B cell (primary cell): Measurements from ENCODE around the gene ADAMTSL5. TPM values are rescaled to one million over a fixed set of nuclear protein-coding genes. Genes with fewer than 3 reads are reported as not detected.
"Not testable (repeated sequence)": the region's sequence is repeated elsewhere in the genome, so short reads cannot be mapped to it uniquely, and the experiment has no call there.

ENCODE experiments used
- ATAC-seq: fragments of 200-7000 bp; cut with Tn5 transposase; one replicate; pipeline ENCODE4 v1.10.0; 2021; ENCODE audit warnings: low read depth, mild to moderate bottlenecking, moderate number of reproducible peaks, moderate library complexity
- CTCF ChIA-PET: fragments of 350-600 bp; sonication (Branson Sonifier 250); formaldehyde crosslinking; loops from one replicate; lab custom pipeline; 2021; ENCODE audit warnings: antibody characterized with exemption, inconsistent platforms; lab: Charles Lee
- POLR2A ChIA-PET: fragments of 350-600 bp; sonication (Branson Sonifier 250); formaldehyde crosslinking; loops from one replicate; lab custom pipeline; 2021; ENCODE audit warnings: antibody characterized with exemption; lab: Charles Lee
- DNase-seq: peaks from one replicate; pipeline ENCODE4 v3.0.0; 2013
- H2AFZ ChIP-seq: 2 replicates; pipeline ENCODE4 v1.6.1; 2012; ENCODE audit warnings: mild to moderate bottlenecking, low read depth, low read length; ENCODE audit not compliant: insufficient read depth, poor library complexity, severe bottlenecking
- H3K27ac ChIP-seq, 2 donors: 1 replicate in 1 of 2; 2 replicates in 1 of 2; pipeline ENCODE4 v1.5.1; 2012 to 2013; ENCODE audit warnings: low read length in 2 of 2, mild to moderate bottlenecking in 2 of 2, moderate library complexity in 1 of 2
- H3K27me3 ChIP-seq, 4 experiments: fragments of 200-600 bp in 1 of 4; sonication (generic) in 1 of 4; replicated peaks in 1 of 4; 1 replicate in 2 of 4; 2 replicates in 2 of 4; pipeline versions ENCODE4 v1.6.1 to v1.7.0; 2013 to 2016; ENCODE audit warnings: low read length in 3 of 4, mild to moderate bottlenecking in 2 of 4, mixed read lengths in 1 of 4, moderate library complexity in 1 of 4; ENCODE audit not compliant: insufficient read depth in 4 of 4, control insufficient read depth in 3 of 4; ENCODE audit errors: control extremely low read depth in 1 of 4
- H3K36me3 ChIP-seq, 2 experiments: replicated peaks in 1 of 2; 1 replicate in 1 of 2; 2 replicates in 1 of 2; pipeline versions ENCODE4 v1.6.1 to v1.7.1; 2013; ENCODE audit warnings: low read length in 1 of 2; ENCODE audit not compliant: insufficient read depth in 2 of 2, control insufficient read depth in 1 of 2; ENCODE audit errors: control extremely low read depth in 1 of 2, extremely low read depth in 1 of 2
- H3K4me1 ChIP-seq, 2 donors: fragments of 200-600 bp in 1 of 2; sonication (generic) in 1 of 2; 1 replicate in 1 of 2; 2 replicates in 1 of 2; pipeline versions ENCODE4 v1.5.1 to v1.6.1; 2013 to 2017; ENCODE audit warnings: low read length in 2 of 2; ENCODE audit not compliant: control insufficient read depth in 2 of 2, insufficient read depth in 2 of 2
- H3K4me2 ChIP-seq: replicated peaks from 2 replicates; pipeline ENCODE3; 2012; ENCODE audit warnings: mild to moderate bottlenecking, low read depth, low read length; ENCODE audit not compliant: poor library complexity, severe bottlenecking
- H3K4me3 ChIP-seq, 5 experiments: fragments of 200-600 bp in 1 of 5; sonication (generic) in 1 of 5; 1 replicate in 3 of 5; 2 replicates in 2 of 5; pipeline versions ENCODE4 v1.5.1 to v1.7.0; 2011 to 2016; ENCODE audit warnings: low read length in 4 of 5, mild to moderate bottlenecking in 4 of 5, low read depth in 2 of 5, control low read depth in 1 of 5, moderate library complexity in 1 of 5; ENCODE audit not compliant: insufficient read depth in 1 of 5; ENCODE audit errors: control extremely low read depth in 1 of 5, extremely low read depth in 1 of 5
- H3K79me2 ChIP-seq: fragments of 200-600 bp; sonication (generic); one replicate; pipeline ENCODE4 v1.6.0; 2016; ENCODE audit warnings: low read length; ENCODE audit not compliant: control insufficient read depth, insufficient read depth
- H3K9ac ChIP-seq: fragments of 200-600 bp; sonication (generic); 2 replicates; pipeline ENCODE4 v1.6.1; 2017; ENCODE audit warnings: mild to moderate bottlenecking, low read length, moderate library complexity
- H3K9me3 ChIP-seq, 3 donors: one replicate each; pipeline versions ENCODE4 v1.6.1 to v1.7.1; 2013; ENCODE audit warnings: low read length in 2 of 3; ENCODE audit not compliant: control insufficient read depth in 2 of 3, insufficient read depth in 1 of 3; ENCODE audit errors: control extremely low read depth in 1 of 3
- H4K20me1 ChIP-seq: 2 replicates; pipeline ENCODE4 v1.6.0; 2012; ENCODE audit warnings: mild to moderate bottlenecking, low read length; ENCODE audit not compliant: insufficient read depth, control insufficient read depth, poor library complexity, severe bottlenecking
- H3K27ac Mint-ChIP-seq: one replicate; pipeline ENCODE4 v1.8.0; 2021; ENCODE audit warnings: mixed read lengths
- H3K27me3 Mint-ChIP-seq: one replicate; pipeline ENCODE4 v1.8.0; 2021; ENCODE audit warnings: mixed read lengths
- H3K4me1 Mint-ChIP-seq: one replicate; pipeline ENCODE4 v1.8.0; 2021; ENCODE audit warnings: mixed read lengths
- H3K4me3 Mint-ChIP-seq: one replicate; pipeline ENCODE4 v1.8.0; 2021; ENCODE audit warnings: mixed read lengths
- H3K9me3 Mint-ChIP-seq: one replicate; pipeline ENCODE4 v1.8.0; 2022; ENCODE audit warnings: mixed read lengths; ENCODE audit not compliant: insufficient read depth
- CTCF ChIP-seq: fragments of 200-600 bp; IDR thresholded peaks from one replicate; pipeline ENCODE4 v1.8.0; 2022; ENCODE audit warnings: antibody characterized with exemption, mild to moderate bottlenecking
- EZH2 ChIP-seq: IDR thresholded peaks from 2 replicates; pipeline ENCODE4 v1.6.1; 2012; ENCODE audit warnings: borderline replicate concordance, low read depth, mild to moderate bottlenecking, moderate library complexity, low read length; ENCODE audit not compliant: insufficient read depth, poor library complexity, severe bottlenecking
- WGBS: methylation state at CpG from one replicate; pipeline ENCODE4 v1.1.5; 2013; ENCODE audit warnings: missing lambda C conversion rate; ENCODE audit not compliant: insufficient coverage; 5-methylcytosine and 5-hydroxymethylcytosine counted together
- intact Hi-C: fragments of 100-400 bp; cut with micrococcal nuclease; formaldehyde crosslinking; loops from one replicate; pipeline ENCODE4 v1.10.0; 2022
- polyA plus RNA-seq: library from polyadenylated mRNA; depleted of rRNA; stranded (reverse); fragments of >200 nt; gene quantifications from 2 replicates; pipeline ENCODE4 v1.2.3, GENCODE V29; 2012
- total RNA-seq, 2 donors: library from RNA; stranded (reverse); fragments of 120-200 nt in 1 of 2; gene quantifications; 1 replicate in 1 of 2; 2 replicates in 1 of 2; pipeline versions ENCODE4 v1.2.3 to v1.2.4, GENCODE V29; 2013 to 2022

The ADAMTSL5 gene
- total and polyA plus RNA-seq, 2 donors (not counting 1 experiment from before 2014, with no cell fraction given): 0.09 TPM; not detected in 1

DNA sequence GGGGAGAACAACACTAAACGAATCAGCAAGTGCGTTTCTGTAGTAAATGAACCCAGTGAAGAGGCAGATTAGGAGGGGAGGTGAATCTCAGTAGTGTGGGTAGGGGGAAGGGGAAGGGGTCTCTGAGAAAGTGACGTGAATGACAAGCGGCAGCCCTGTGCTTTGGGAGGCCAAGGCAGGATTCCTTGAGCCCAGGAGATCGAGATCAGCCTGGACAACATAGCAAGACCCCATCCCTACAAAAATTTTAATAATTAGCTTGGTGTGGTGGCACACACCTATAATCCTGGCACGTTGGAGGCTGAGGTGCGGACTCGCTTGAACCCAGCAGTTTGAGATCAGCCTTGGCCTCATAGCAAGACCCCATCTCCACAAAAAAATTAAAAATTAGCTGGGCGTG, 19.2 kb upstream of the ADAMTSL5 start:
- H3K27ac Mint-ChIP-seq: no peak overlapping the region
- no peaks in the 10 kb centered on the region for H3K36me3 ChIP-seq
- DNase-seq (no peak), ATAC-seq (no peak)
- H3K27ac ChIP-seq: no peak overlapping the region
- ChIA-PET POLR2A (no interaction called here), CTCF (no interaction called here)
- no peaks in the 10 kb centered on the region for H4K20me1 ChIP-seq
- WGBS: 83% methylated on average over 2 of the region's 9 CpGs
- H3K4me3 Mint-ChIP-seq: no peak overlapping the region
- no peak for TF ChIP-seq EZH2
- TF ChIP-seq CTCF: no peak
- peaks cover 0 to 12% (median 0%) of the 10 kb centered on the region in 3 donors for H3K9me3 ChIP-seq
- H3K4me1 ChIP-seq: no peaks in the 10 kb centered on the region
- H3K9me3 Mint-ChIP-seq: no peaks in the 10 kb centered on the region
- no peaks in the 10 kb centered on the region for H3K4me1 Mint-ChIP-seq
- H3K79me2 ChIP-seq: no peaks in the 10 kb centered on the region
- H3K4me3 ChIP-seq: no peak overlapping the region
- H3K4me2 ChIP-seq: no peak overlapping the region
- no peak overlapping the region for H3K9ac ChIP-seq
- peaks cover 21% of the 10 kb centered on the region for H3K27me3 Mint-ChIP-seq
- intact Hi-C loops: no loop called here
- H2AFZ ChIP-seq: no peak overlapping the region
- H3K27me3 ChIP-seq: peaks cover 0 to 9% (median 0%) of the 10 kb centered on the region in 4 experiments

DNA sequence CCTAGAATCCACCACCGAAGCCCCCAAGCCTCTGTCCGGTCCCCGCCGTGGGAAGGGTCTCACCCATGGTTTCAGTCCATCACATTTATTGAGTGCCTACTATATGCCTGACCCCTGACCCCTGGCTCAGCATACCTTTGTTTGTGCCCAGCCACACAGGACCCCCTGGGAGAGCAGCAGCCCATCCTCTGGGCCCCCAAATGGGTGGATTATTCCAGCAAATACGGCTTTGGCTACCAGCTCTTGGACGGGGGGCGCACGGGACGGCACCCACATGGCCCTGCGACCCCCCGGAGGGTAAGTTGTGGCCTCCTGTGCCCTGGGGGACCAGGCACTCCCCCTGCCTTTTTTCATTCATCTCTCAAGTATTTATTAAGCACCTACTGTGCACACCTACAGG, 18.8 kb upstream of the ADAMTSL5 start:
- ChIA-PET CTCF (no interaction called here), POLR2A (interaction anchor here (0.5 kb wide), 1 partner anchor 10 kb away, joined by 4 read pairs; no protein-coding TSS in a partner anchor)
- ATAC-seq (no peak), DNase-seq (no peak)
- peaks cover 0 to 9% (median 0%) of the 10 kb centered on the region in 4 experiments for H3K27me3 ChIP-seq
- intact Hi-C loops: no loop called here
- peaks cover 0 to 12% (median 0%) of the 10 kb centered on the region in 3 donors for H3K9me3 ChIP-seq
- H3K9ac ChIP-seq: no peak overlapping the region
- Mint-ChIP-seq H3K4me3 (no peak overlapping the region), H3K27me3 (peaks cover 22% of the 10 kb centered on the region), H3K9me3 (no peaks in the 10 kb centered on the region), H3K4me1 (no peaks in the 10 kb centered on the region), H3K27ac (no peak overlapping the region)
- no peaks in the 10 kb centered on the region for H3K79me2 ChIP-seq
- H3K36me3 ChIP-seq: no peaks in the 10 kb centered on the region
- H3K4me3 ChIP-seq: no peak overlapping the region
- no peak for TF ChIP-seq CTCF
- TF ChIP-seq EZH2: no peak
- H4K20me1 ChIP-seq: no peaks in the 10 kb centered on the region
- no peak overlapping the region for H2AFZ ChIP-seq
- WGBS: 91% methylated on average over 11 of the region's 11 CpGs
- H3K4me2 ChIP-seq: no peak overlapping the region
- no peak overlapping the region for H3K27ac ChIP-seq
- H3K4me1 ChIP-seq: no peaks in the 10 kb centered on the region

DNA sequence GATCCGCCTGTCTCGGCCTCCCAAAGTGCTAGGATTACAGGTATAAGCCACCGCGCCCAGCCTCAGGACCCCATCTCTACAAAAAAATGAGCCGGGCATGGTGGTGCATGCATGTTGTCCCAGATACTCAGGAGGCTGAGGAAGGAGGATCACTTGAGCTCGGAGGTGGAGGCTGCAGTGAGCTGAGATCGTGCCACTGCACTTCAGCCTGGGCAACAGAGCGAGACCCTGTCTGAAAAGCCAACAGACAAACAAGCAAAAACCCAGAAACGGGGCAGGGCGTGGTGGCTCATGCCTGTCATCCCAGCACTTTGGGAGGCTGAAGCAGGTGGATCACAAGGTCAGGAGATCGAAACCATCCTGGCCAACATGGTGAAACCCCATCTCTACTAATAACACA, 18.0 kb upstream of the ADAMTSL5 start:
- H3K27me3 Mint-ChIP-seq: peaks cover 29% of the 10 kb centered on the region
- H3K9ac ChIP-seq, H3K4me1 Mint-ChIP-seq, DNase-seq, H3K27ac Mint-ChIP-seq, POLR2A ChIA-PET, intact Hi-C loops, ATAC-seq, H3K79me2 ChIP-seq, H2AFZ ChIP-seq, H3K9me3 Mint-ChIP-seq, H3K36me3 ChIP-seq, H3K4me3 ChIP-seq, H3K4me1 ChIP-seq, H3K4me2 ChIP-seq, H4K20me1 ChIP-seq, H3K27ac ChIP-seq, H3K4me3 Mint-ChIP-seq: not testable (repeated sequence)
- Histone ChIP-seq H3K27me3 (peaks cover 0 to 15% (median 0%) of the 10 kb centered on the region in 4 experiments), H3K9me3 (peaks cover 0 to 11% (median 0%) of the 10 kb centered on the region in 3 donors)
- CTCF ChIA-PET: interaction anchor here (0.6 kb wide), 1 partner anchor 294 kb away, joined by 3 read pairs; no protein-coding TSS in a partner anchor
- WGBS: 95% methylated on average over 7 of the region's 11 CpGs
